H54 (cell line): Measurements from ENCODE around the gene GTF3C6.
"Not testable (repeated sequence)": the region's sequence is repeated elsewhere in the genome, so short reads cannot be mapped to it uniquely, and the experiment has no call there.

Experiments
- DNase-seq: peaks from one replicate; pipeline ENCODE4 v3.0.0; 2011; ENCODE audit warnings: low spot score, mixed read lengths; ENCODE audit not compliant: insufficient read length
- FAIRE-seq: peaks from 3 replicates; lab custom pipeline; 2011; peaks lifted over from hg19 to GRCh38; lab: Jason Lieb, UNC
- POLR2A ChIP-seq: IDR thresholded peaks from 2 replicates; pipeline ENCODE4 v1.6.1; 2011; ENCODE audit warnings: low read depth, mild to moderate bottlenecking, low read length

GTF3C6 gene

DNA sequence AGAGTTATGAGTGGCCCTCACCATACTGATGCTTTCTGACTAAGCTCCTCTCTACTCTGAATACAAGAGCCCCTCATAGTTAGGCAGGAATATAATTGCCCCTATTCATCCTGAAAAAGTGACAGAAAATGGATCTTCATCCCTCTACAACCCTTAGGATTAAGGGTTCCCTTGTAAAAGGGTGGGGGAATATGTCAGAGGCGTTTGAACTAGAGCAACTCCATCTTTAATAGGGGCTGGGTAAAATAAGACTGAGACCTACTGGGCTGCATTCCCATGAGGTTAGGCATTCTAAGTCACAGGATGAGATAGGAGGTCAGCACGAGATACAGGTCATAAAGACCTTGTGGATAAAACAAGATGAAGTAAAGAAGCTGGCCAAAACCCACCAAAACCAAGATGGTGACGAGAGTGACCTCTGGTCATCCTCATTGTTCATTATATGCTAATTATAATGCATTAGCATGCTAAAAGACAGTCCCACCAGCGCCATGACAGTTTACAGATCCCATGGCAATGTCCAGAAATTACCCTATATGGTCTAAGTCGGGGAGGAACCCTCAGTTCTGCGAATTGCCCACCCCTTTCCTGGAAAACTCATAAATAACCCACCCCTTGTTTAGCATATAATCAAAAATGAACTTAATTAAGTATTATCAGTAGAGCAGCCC is 4.7 kb upstream of the GTF3C6 start:
- no peak for DNase-seq
- no peak for TF ChIP-seq POLR2A
- no peak for FAIRE-seq

DNA sequence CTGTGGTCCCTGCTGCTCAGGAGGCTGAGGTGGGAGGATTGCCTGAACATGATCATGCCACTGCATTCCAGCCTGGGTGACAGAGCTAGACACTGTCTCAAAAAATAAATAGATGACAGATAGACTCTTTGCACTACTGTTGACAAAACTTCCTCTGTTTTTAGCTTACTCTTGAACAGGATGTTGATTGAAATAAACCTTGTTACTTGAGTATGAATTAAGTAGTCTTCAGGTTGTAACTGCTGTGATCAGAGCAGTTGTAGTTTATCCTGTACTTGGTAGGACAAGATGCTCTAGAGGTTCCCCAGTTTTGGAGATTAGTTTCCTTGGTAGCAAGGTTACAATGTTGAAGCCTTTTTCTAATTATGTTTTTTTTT is 1.5 kb downstream of the GTF3C6 start:
- no peak for TF ChIP-seq POLR2A
- DNase-seq = no peak
- FAIRE-seq = no peak

DNA sequence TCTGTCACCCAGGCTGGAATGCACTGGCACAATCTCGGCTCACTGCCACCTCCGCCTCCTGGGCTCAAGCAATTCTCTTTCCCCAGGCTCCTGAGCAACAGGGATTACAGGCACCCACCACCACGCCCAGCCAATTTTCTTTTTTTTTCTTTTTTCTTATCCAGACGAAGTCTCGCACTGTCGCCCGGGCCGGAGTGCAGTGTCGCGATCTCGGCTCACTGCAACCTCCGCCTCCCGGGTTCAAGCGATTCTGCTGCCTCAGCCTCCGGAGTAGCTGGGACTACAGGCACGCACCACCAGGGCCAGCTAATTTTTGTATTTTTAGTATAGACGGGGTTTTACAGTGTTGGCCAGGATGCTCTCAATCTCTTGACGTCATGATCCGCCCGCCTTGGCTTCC is 4.1 kb downstream of the GTF3C6 start:
- not testable (repeated sequence) for FAIRE-seq, DNase-seq

DNA sequence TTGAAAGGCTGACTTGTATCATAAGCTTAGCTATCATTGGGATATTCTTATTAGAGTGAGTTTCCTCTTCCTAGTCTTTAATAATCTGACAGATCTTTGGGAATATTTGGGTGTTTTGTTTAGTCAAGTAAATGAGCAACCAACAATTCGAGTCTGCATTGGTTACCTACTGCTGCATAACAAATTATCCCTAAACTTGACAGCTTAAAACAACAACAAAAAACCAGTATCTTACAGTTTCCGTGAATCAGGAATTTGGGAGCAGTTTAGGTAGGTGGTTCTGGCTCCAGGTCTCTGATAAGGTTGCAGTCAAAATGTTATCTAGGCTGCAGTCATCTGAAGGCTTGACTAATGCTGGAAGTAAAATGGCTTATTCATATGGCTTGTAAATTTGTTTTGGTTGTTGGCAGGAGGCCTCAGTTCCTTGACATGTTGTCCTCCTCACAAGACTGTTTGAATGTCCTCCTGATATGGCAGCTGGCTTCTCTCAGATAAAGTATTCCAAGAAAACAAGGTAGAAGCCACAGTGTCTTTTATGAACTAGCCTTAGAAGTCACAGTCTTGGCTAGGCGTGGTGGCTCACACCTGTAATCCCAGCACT is 7.2 kb downstream of the GTF3C6 start:
- TF ChIP-seq POLR2A = no peak
- DNase-seq = no peak
- no peak for FAIRE-seq

DNA sequence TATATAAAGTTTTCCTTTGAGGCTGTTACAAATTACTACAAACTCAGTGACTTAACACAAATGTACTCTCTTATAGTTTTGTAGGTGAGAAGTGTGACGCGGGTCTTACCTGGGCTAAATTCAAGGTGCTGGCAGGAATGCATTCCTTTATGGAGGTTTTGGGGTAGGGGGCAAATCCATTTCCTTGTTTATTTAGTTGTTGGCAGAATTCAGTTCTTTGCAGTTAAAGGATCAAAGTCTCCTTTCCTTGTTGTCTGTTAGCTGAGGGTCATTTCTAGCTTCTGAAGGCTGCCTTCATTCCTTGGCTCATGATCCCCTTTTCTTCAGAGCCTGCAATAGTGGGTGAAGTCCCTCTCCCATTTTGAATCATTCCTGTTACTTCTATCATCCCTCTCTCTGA is 10.2 kb downstream of the GTF3C6 start:
- DNase-seq, FAIRE-seq: not testable (repeated sequence)

DNA sequence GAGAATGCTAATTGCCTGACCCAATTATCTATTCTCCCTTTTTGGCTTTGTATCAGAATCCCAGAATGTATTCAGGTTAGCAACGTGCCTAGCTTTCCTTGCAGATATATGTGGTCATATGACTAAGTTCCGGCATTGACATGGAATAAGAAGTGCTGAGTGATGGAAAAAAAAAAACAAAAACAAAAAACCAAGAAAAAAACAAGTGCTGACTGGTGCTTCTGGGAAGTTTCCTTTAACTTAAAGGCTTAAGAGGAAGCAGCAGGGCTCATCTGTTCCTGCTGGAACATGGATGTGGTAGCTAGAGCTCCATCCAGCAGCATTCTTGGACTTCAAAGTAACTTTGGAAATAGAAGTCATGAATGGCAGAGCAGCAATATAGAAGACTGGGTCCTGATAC is 13.0 kb downstream of the GTF3C6 start:
- no peak for TF ChIP-seq POLR2A
- DNase-seq = no peak
- no peak for FAIRE-seq

DNA sequence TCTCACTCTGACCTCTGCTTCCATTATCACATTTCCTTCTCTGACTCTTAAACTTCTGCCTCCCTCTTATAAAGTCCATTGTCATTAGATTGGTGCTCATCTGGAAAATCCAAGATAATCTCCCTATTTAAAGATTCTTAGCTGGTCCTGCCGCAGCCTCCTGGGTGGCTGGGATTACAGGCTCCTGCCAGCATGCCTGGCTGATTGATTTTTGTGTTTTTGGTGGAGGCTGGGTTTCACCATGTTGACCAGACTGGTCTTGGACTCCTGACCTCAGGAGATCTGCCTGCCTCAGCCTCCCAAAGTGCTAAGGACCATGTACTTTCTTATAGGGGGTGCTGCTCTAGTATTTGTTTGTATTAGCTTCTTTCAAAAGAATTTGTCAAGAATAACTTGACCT is 18.1 kb downstream of the GTF3C6 start:
- DNase-seq (no peak), FAIRE-seq (no peak)
- no peak for TF ChIP-seq POLR2A

DNA sequence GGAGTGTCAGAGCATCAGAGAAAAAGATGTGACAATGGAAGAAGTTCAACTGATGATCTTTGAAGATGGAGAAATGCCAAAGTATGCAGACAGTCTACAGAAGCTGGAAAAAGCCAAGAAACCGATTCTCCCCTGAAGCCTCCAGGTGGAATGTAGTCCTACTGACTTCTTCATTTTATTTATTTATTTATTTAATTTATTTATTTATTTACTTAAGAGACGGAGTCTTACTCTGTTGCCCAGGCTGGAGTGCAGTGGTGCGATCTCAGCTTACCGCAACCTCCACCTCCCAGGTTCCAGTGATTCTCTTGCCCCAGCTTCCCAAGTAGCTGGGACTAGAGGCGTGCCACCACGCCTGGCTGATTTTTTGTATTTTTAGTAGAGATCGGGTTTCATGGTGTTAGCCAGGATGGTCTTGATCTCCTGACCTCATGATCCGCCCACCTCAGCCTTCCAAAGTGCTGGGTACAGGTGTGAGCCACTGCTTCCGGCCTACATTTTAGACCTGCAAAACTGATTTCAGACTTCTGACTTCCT is 21.1 kb downstream of the GTF3C6 start:
- no peak for TF ChIP-seq POLR2A
- DNase-seq (no peak), FAIRE-seq (no peak)

DNA sequence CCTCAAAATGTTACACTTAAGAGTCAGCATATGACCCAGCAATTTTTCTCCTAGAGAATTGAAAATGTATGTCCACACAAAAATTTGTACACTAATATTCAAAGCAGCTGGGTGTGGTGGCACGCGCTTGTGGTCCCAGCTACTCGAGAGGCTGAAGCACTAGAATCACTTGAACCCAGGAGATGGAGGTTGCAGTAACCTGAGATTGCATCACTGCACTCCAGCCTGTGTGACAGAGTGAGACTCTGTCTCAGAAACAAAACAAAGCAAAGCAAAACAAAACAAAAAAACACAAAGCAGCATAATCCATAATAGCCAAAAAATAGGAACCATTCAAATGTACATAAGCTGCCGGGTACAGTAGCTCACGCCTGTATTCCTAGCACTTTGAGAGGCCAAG is 21.7 kb downstream of the GTF3C6 start:
- DNase-seq = no peak
- no peak for TF ChIP-seq POLR2A
- FAIRE-seq = no peak

DNA sequence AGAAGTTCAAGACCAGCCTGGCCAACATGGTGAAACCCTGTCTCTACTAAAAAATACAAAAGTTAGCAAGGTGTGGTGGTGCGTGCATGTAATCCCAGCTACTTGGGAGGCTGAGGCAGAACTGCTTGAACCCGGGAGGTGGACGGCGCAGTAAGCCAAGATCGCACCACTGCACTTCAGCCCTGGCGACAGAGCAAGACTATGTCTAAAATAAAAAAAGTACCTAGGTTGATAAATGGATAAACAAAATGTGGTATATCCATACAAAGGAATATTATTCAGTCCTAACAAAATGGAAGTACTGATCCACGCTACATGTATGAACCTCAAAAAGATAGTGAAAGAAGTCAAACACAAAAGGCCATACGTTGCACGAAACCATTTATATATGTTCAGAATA is 22.1 kb downstream of the GTF3C6 start:
- DNase-seq (no peak), FAIRE-seq (no peak)
- no peak for TF ChIP-seq POLR2A

DNA sequence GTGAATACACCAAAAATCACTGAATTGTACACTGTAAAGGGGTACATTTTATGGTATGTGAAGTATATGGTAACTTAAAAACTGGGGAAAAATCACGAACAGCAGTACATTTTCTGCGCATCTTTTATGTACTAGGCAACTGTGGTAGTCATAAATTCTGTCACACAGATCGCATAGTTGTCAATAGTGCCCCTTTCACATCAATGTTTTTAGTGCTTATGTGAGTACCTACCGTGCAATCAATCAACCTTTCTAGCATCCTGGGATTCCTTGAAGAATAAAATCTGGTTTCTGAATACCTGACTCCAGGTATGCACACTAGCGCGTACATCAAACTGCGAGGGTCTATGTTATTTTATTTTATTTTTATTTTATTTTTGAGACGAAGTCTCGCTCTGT is 22.7 kb downstream of the GTF3C6 start:
- DNase-seq = no peak
- no peak for FAIRE-seq
- no peak for TF ChIP-seq POLR2A

DNA sequence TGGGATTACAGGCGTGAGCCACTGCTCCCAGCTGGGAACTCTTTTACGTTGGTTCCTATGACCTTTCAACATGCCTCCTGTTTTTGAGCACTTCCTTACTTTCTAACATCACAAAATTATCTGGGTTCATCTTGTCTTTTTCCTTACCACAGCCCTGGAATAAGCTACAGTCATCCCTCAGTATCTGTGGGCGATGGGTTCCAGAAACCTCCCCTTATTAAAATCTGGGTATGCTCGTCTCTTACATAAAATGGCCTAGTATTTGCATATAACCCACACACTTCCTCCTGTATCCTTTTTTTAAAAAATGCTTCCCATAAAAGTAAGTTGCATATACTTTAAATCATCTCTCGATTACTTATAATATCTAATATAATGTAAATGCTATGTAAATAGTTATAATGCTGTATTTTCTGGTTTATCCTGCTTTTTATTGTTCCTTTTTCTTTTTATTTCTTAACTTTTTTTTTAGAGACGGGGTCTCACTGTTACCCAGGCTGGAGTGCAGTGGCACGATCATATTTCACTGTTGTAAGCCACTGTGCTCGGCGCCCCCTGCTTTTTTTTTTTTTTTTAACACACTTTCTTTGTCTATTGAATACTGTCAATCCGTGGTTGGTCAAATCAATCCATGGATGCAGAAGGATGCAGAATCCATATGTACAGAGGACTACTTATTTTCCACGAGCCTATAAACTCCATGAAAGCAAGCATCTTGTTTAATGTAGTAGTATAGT is 32.5 kb downstream of the GTF3C6 start:
- no peak for FAIRE-seq

DNA sequence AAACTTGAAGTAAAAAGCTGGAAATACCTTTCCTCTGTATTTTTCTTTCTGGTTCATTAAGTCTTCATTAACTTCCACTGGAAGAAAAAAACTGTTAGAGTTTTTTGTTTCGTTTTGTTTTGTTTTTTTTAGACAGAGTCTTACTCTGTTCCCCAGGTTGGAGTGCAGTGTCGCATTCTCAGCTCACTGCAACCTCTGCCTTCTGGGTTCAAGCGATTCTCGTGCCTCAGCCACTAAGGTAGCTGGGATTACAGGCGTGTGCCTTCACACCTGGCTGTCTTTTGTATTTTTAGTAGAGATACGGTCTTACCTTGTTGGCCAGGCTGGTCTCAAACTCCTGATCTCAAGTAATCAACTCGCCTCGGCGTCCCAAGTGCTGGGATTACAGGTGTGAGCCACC is 38.2 kb downstream of the GTF3C6 start:
- no peak for DNase-seq
- no peak for TF ChIP-seq POLR2A
- FAIRE-seq = no peak

More for the DNA sequence above, 32.5 kb downstream of the GTF3C6 start:
- no peak for TF ChIP-seq POLR2A
- no peak for DNase-seq

DNA sequence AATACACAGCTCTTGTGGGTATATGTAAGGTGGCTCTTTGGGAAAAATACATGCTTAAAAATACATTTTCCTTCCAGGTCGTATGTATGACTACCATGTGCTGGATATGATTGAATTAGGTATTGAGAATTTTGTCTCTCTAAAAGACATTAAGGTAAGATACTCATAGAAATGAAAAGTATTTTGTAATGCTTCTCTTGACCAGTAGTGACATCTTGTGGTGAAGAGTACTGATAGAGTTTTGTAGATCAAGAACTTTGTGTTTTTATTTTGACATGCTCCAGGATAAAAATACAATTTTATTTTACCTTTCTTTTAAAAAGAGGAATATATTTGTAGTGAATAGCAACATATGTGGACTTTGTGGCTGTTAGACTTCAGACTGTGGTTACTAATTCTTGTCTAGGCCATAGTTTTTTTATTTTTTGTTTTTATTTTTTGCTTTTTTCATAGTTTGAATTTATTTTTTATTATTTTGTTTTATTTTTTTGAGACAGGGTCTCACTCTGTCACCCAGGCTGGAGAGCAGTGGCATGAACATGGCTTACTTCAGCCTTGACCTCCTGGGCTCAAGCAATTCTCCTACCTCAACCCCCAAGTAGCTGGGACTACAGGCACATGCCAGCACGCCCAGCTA is 41.2 kb downstream of the GTF3C6 start:
- no peak for TF ChIP-seq POLR2A
- FAIRE-seq (no peak), DNase-seq (no peak)

DNA sequence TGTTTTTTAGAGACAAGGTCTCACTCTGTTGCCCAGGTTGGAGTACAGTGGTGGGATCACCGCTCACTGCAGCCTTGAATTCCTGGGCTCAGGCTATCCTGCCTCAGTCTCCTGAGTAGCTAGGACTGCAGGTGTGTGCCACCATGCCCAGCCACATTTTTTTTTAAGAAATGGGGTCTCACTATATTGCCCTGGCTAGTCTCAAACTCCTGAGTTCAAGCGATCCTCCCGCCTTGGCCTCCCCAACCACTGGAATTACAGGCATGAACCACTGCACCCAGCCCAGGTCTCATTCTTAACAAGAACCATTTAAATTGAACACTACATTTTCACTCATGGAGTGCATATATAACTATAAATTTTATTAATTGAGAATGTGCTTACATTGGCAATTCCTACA is 43.8 kb downstream of the GTF3C6 start:
- no peak for TF ChIP-seq POLR2A
- DNase-seq (no peak), FAIRE-seq (no peak)
